ENCODE measurements around the gene TOX3. TPM values are rescaled to one million over a fixed set of nuclear protein-coding genes. Genes with fewer than 3 reads are reported as not detected.
A peak's percentile ranks its signal among the peaks of the same experiment; 100 is the strongest.

The TOX3 gene
- total and polyA plus RNA-seq, 2 of the 13 experiments (the other 11 are each of a cell fraction or from before 2014, with no cell fraction given), result 14.5 to 98.6 TPM

DNA sequence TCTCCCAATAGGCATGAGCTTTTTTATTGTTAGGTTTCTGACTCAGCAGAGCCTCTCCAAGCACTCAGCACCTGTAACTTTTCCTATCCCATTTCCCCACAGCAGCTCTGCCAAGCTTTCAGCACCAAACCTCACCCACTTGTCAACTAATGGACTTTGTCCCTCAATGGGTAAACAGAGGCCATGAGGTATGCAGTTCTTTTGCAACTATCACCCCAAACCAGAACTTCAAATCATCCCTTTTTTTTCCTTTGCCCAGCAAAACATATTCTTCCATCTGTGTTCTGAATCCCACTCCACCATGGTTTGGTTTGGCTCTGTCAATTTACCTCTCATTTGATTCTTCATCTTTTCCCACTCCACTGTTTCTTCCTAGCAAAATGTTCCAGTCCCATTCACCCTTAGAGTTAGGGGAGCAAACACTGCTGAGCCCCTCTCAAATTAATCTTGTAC is 58.1 kb downstream of the TOX3 start (continued):
- TF ChIP-seq, protein P1, sequence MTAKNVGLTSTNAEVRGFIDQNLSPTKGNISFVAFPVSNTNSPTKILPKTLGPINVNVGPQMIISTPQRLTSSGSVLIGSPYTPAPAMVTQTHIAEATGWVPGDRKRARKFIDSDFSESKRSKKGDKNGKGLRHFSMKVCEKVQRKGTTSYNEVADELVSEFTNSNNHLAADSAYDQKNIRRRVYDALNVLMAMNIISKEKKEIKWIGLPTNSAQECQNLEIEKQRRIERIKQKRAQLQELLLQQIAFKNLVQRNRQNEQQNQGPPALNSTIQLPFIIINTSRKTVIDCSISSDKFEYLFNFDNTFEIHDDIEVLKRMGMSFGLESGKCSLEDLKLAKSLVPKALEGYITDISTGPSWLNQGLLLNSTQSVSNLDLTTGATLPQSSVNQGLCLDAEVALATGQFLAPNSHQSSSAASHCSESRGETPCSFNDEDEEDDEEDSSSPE (CRISPR knock-in tag; IDR thresholded peaks at IDR 0.05), result 0 out of 2 replicates have a peak, but pooled peaks have one; percentile 28
- TF ChIP-seq SIX4 (CRISPR knock-in tag; IDR thresholded peaks at IDR 0.05), result no peak
- no peak for TF ChIP-seq ZNF383 (CRISPR knock-in tag; IDR thresholded peaks at IDR 0.05; ENCODE audit: borderline replicate concordance)
- TF ChIP-seq ZKSCAN1 (IDR thresholded peaks at IDR 0.05; ENCODE audit: low read length), result no peak
- 0 out of 2 replicates have a peak, but pooled peaks have one; percentile 40 for TF ChIP-seq FOXC1 (CRISPR knock-in tag; IDR thresholded peaks at IDR 0.05; ENCODE audit: borderline replicate concordance)
- peak; percentile 98 for TF ChIP-seq HNF4G (IDR thresholded peaks at IDR 0.05; ENCODE audit: borderline replicate concordance, low read depth, low read length)
- peak; percentile 96 for TF ChIP-seq HNF4G (CRISPR knock-in tag; IDR thresholded peaks at IDR 0.05; ENCODE audit: borderline replicate concordance, low read depth)
- peak; percentile 40; the same call in 1 of the 2 replicates for TF ChIP-seq SP4 (CRISPR knock-in tag; IDR thresholded peaks at IDR 0.05)
- TF ChIP-seq TSC22D2 (CRISPR knock-in tag; IDR thresholded peaks at IDR 0.05; ENCODE audit: borderline replicate concordance), result peak; percentile 66; the same call in 1 of the 2 replicates
- peak; percentile 55; the same call in 1 of the 2 replicates for TF ChIP-seq ZNF33A (CRISPR knock-in tag; IDR thresholded peaks at IDR 0.05; ENCODE audit: borderline replicate concordance)
- TF ChIP-seq, protein P2, sequence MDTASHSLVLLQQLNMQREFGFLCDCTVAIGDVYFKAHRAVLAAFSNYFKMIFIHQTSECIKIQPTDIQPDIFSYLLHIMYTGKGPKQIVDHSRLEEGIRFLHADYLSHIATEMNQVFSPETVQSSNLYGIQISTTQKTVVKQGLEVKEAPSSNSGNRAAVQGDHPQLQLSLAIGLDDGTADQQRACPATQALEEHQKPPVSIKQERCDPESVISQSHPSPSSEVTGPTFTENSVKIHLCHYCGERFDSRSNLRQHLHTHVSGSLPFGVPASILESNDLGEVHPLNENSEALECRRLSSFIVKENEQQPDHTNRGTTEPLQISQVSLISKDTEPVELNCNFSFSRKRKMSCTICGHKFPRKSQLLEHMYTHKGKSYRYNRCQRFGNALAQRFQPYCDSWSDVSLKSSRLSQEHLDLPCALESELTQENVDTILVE (CRISPR knock-in tag; IDR thresholded peaks at IDR 0.05), result 0 out of 2 replicates have a peak, but pooled peaks have one; percentile 63
- no peak; the same call in 1 of the 2 replicates for TF ChIP-seq ZNF564 (CRISPR knock-in tag; IDR thresholded peaks at IDR 0.05)
- TF ChIP-seq ZNF792 (CRISPR knock-in tag; IDR thresholded peaks at IDR 0.05), result peak; percentile 93
- no peak for TF ChIP-seq ZNF251 (CRISPR knock-in tag; IDR thresholded peaks at IDR 0.05)
- TF ChIP-seq ZNF382 (CRISPR knock-in tag; IDR thresholded peaks at IDR 0.05; ENCODE audit: borderline replicate concordance), result no peak
- no peak for TF ChIP-seq ZNF780A (CRISPR knock-in tag; IDR thresholded peaks at IDR 0.05)
- TF ChIP-seq MIER2 (CRISPR knock-in tag; IDR thresholded peaks at IDR 0.05), result peak; percentile 75; the same call in 1 of the 2 replicates
- TF ChIP-seq, protein P3, sequence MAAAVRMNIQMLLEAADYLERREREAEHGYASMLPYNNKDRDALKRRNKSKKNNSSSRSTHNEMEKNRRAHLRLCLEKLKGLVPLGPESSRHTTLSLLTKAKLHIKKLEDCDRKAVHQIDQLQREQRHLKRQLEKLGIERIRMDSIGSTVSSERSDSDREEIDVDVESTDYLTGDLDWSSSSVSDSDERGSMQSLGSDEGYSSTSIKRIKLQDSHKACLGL (CRISPR knock-in tag; IDR thresholded peaks at IDR 0.05), result no peak
- peak; percentile 30 for TF ChIP-seq SMC3 (IDR thresholded peaks at IDR 0.05; ENCODE audit: low read length)
- TF ChIP-seq SALL1 (CRISPR knock-in tag; IDR thresholded peaks at IDR 0.05), result peak; percentile 92
- TF ChIP-seq, protein P4, sequence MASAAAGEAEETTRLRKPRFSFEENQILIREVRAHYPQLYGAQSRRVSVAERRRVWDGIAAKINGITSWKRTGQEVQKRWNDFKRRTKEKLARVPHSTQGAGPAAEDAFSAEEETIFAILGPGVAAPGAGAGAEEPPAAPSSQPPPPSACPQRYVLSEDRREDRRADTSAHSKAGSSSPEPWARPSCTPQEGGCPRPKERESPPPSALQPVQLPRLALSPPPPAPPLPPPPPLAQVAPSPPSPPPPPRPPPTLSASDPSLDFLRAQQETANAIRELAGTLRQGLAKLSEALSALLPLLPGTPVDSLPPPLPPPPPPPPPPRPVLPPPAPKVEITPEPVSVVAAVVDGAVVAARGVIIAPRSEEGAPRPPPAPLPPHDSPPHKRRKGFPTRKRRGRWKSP (CRISPR knock-in tag; IDR thresholded peaks at IDR 0.05), result peak; percentile 46; the same call in 1 of the 2 replicates
- TF ChIP-seq, protein P5, sequence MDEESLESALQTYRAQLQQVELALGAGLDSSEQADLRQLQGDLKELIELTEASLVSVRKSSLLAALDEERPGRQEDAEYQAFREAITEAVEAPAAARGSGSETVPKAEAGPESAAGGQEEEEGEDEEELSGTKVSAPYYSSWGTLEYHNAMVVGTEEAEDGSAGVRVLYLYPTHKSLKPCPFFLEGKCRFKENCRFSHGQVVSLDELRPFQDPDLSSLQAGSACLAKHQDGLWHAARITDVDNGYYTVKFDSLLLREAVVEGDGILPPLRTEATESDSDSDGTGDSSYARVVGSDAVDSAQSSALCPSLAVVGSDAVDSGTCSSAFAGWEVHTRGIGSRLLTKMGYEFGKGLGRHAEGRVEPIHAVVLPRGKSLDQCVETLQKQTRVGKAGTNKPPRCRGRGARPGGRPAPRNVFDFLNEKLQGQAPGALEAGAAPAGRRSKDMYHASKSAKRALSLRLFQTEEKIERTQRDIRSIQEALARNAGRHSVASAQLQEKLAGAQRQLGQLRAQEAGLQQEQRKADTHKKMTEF (CRISPR knock-in tag; IDR thresholded peaks at IDR 0.05), result peak; percentile 89
- TF ChIP-seq ZNF256 (CRISPR knock-in tag; conservative IDR thresholded peaks at IDR 0.05), result no peak
- TF ChIP-seq REPIN1 (CRISPR knock-in tag; IDR thresholded peaks at IDR 0.05; ENCODE audit: borderline replicate concordance, low read depth), result no peak; the same call in 1 of the 2 replicates
- TF ChIP-seq ZNF296 (CRISPR knock-in tag; conservative IDR thresholded peaks at IDR 0.05), result no peak
- TF ChIP-seq NFE2L2 (IDR thresholded peaks at IDR 0.05; ENCODE audit: low read length), result peak; percentile 22
